Measurements from ENCODE around the gene FIP1L1. TPM values are rescaled to one million over a fixed set of nuclear protein-coding genes. Genes with fewer than 3 reads are reported as not detected.

The FIP1L1 gene
- total and polyA plus RNA-seq, 10 of the 15 experiments (the other 5 are each of a cell fraction or from before 2014, with no cell fraction given), result 28.1 to 110 (median 59.4) TPM

DNA sequence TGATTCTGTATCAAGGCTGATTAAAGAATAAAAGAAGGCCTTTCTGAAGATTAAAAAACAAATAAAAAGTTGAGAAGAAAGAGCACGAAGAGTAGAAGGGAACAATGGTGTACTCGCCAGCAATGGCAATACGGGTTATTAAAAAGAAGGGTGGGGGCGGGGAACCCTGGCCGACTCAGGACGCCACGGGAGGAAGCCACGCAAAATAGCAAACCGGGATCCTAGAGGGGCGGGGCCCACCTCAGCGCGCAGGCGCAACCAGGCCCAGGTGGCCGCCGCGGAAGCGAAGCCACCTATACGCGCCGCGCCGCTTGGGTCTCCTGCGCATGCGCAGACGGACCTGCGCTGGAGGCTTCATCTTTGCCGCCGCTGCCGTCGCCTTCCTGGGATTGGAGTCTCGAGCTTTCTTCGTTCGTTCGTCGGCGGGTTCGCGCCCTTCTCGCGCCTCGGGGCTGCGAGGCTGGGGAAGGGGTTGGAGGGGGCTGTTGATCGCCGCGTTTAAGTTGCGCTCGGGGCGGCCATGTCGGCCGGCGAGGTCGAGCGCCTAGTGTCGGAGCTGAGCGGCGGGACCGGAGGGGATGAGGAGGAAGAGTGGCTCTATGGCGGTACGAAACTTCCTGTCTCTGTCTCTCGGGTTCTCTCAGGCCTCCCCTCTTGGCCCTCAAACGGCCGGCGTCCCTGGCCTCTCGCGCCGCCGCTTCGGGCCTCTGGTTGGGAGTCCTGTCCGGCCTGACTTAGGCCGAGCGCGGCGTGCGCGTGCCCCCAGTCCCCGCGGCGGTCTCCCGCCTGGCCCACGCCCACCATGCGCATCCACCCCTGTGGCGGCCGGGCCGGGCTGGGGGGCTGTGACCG is at the start of gene FIP1L1 (continued):
- TF ChIP-seq, protein P1, sequence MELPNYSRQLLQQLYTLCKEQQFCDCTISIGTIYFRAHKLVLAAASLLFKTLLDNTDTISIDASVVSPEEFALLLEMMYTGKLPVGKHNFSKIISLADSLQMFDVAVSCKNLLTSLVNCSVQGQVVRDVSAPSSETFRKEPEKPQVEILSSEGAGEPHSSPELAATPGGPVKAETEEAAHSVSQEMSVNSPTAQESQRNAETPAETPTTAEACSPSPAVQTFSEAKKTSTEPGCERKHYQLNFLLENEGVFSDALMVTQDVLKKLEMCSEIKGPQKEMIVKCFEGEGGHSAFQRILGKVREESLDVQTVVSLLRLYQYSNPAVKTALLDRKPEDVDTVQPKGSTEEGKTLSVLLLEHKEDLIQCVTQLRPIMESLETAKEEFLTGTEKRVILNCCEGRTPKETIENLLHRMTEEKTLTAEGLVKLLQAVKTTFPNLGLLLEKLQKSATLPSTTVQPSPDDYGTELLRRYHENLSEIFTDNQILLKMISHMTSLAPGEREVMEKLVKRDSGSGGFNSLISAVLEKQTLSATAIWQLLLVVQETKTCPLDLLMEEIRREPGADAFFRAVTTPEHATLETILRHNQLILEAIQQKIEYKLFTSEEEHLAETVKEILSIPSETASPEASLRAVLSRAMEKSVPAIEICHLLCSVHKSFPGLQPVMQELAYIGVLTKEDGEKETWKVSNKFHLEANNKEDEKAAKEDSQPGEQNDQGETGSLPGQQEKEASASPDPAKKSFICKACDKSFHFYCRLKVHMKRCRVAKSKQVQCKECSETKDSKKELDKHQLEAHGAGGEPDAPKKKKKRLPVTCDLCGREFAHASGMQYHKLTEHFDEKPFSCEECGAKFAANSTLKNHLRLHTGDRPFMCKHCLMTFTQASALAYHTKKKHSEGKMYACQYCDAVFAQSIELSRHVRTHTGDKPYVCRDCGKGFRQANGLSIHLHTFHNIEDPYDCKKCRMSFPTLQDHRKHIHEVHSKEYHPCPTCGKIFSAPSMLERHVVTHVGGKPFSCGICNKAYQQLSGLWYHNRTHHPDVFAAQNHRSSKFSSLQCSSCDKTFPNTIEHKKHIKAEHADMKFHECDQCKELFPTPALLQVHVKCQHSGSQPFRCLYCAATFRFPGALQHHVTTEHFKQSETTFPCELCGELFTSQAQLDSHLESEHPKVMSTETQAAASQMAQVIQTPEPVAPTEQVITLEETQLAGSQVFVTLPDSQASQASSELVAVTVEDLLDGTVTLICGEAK (IDR thresholded peaks at IDR 0.05; ENCODE audit: borderline replicate concordance), result peak; percentile 82
- TF ChIP-seq NR2C2 (IDR thresholded peaks at IDR 0.05; ENCODE audit: borderline replicate concordance, control insufficient read depth, insufficient read length, low read depth) (no peak), GATAD2B (conservative IDR thresholded peaks at IDR 0.05; ENCODE audit: low read depth) (0 out of 2 replicates have a peak, but pooled peaks have one; percentile 30), JUND (IDR thresholded peaks at IDR 0.05; ENCODE audit: low read depth, low read length) (no peak), E2F8 (IDR thresholded peaks at IDR 0.05; ENCODE audit: low read depth, partially characterized antibody) (no peak), MXI1 (IDR thresholded peaks at IDR 0.05; ENCODE audit: low read depth, low read length) (peak; percentile 73), TAF1 (IDR thresholded peaks at IDR 0.05; ENCODE audit: borderline replicate concordance, low read depth, low read length) (peak; percentile 83; the same call in 1 of the 2 replicates), NR2F1 (conservative IDR thresholded peaks at IDR 0.05) (no peak), CBX5 (IDR thresholded peaks at IDR 0.05; ENCODE audit: low read depth) (no peak), FOXK2 (IDR thresholded peaks at IDR 0.05) (no peak), ATF7 (IDR thresholded peaks at IDR 0.05; ENCODE audit: low read depth) (no peak)
- TF ChIP-seq, protein P2, sequence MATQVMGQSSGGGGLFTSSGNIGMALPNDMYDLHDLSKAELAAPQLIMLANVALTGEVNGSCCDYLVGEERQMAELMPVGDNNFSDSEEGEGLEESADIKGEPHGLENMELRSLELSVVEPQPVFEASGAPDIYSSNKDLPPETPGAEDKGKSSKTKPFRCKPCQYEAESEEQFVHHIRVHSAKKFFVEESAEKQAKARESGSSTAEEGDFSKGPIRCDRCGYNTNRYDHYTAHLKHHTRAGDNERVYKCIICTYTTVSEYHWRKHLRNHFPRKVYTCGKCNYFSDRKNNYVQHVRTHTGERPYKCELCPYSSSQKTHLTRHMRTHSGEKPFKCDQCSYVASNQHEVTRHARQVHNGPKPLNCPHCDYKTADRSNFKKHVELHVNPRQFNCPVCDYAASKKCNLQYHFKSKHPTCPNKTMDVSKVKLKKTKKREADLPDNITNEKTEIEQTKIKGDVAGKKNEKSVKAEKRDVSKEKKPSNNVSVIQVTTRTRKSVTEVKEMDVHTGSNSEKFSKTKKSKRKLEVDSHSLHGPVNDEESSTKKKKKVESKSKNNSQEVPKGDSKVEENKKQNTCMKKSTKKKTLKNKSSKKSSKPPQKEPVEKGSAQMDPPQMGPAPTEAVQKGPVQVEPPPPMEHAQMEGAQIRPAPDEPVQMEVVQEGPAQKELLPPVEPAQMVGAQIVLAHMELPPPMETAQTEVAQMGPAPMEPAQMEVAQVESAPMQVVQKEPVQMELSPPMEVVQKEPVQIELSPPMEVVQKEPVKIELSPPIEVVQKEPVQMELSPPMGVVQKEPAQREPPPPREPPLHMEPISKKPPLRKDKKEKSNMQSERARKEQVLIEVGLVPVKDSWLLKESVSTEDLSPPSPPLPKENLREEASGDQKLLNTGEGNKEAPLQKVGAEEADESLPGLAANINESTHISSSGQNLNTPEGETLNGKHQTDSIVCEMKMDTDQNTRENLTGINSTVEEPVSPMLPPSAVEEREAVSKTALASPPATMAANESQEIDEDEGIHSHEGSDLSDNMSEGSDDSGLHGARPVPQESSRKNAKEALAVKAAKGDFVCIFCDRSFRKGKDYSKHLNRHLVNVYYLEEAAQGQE (IDR thresholded peaks at IDR 0.05; ENCODE audit: low read depth, low read length), result no peak
- TF ChIP-seq, protein P3, sequence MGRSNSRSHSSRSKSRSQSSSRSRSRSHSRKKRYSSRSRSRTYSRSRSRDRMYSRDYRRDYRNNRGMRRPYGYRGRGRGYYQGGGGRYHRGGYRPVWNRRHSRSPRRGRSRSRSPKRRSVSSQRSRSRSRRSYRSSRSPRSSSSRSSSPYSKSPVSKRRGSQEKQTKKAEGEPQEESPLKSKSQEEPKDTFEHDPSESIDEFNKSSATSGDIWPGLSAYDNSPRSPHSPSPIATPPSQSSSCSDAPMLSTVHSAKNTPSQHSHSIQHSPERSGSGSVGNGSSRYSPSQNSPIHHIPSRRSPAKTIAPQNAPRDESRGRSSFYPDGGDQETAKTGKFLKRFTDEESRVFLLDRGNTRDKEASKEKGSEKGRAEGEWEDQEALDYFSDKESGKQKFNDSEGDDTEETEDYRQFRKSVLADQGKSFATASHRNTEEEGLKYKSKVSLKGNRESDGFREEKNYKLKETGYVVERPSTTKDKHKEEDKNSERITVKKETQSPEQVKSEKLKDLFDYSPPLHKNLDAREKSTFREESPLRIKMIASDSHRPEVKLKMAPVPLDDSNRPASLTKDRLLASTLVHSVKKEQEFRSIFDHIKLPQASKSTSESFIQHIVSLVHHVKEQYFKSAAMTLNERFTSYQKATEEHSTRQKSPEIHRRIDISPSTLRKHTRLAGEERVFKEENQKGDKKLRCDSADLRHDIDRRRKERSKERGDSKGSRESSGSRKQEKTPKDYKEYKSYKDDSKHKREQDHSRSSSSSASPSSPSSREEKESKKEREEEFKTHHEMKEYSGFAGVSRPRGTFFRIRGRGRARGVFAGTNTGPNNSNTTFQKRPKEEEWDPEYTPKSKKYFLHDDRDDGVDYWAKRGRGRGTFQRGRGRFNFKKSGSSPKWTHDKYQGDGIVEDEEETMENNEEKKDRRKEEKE (IDR thresholded peaks at IDR 0.05), result no peak
- TF ChIP-seq, protein P4, sequence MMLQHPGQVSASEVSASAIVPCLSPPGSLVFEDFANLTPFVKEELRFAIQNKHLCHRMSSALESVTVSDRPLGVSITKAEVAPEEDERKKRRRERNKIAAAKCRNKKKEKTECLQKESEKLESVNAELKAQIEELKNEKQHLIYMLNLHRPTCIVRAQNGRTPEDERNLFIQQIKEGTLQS (IDR thresholded peaks at IDR 0.05; ENCODE audit: borderline replicate concordance, extremely low read depth, low read depth, low read length), result no peak

All from GM12878 (cell line).